ENCODE results near the gene MARCHF5.
"Not testable (repeated sequence)": the region's sequence is repeated elsewhere in the genome, so short reads cannot be mapped to it uniquely, and the experiment has no call there.

The MARCHF5 gene

DNA sequence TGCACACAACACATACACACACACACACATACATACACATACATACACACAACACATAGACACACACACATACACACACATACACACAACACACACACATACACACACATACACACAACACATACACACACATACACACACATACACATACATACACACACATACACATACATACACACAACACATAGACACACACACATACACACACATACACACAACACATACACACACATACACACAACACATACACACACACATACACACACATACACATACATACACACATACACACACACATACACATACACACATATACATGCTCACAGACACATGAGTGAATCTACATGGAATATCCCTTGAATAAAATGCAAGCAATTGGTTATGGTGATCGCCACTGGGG, 102.2 kb downstream of the MARCHF5 start:
- not testable (repeated sequence) for DNase-seq

DNA sequence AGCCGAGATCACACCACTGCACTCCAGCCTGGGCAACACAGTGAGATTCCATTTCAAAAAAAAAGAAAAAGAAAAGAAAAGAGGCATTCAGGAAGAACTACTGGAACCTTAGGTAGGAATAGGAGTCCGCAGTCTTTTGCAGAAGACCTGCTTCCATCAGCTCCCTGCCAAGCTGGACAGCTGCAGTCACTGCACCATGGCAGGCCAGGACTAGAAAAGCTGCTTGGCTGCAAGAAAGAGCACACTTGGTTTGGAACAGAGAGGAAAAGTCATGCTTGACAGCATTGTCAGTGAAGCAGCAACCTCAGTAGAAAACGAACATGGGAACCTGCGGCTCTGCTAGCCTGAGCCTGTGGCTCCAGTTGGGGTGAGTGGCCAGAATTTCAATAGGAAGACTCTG, 104.3 kb downstream of the MARCHF5 start:
- DNase-seq: no peak

DNA sequence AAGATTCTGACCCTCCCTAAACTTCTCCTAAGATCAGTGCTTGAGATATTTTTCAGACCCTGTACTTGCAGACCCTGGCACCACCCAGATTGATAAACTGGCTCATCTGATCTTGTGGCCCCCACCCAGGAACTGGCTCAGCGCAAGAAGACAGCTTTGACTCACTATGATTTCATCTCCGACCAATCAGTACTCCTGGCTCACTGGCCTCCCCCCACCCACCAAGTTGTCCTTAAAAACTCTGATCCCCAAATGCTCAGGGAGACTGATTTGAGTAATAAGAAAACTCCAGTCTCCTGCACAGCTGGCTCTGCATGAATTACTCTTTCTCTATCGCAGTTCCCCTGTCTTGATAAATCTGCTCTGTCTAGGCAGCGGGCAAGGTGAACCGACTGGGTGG, 111.3 kb downstream of the MARCHF5 start:
- DNase-seq: not testable (repeated sequence)

All from NCI-H774 (cell line).